Fibroblast of lung (primary cell): ENCODE data around the gene PNPLA7. TPM values are rescaled to one million over a fixed set of nuclear protein-coding genes. Genes with fewer than 3 reads are reported as not detected.

Experiments used
- DNase-seq, 2 donors: peaks; one replicate each; pipeline versions ENCODE4 v3.0.0 to v3.0.0-alpha.2; 2010; ENCODE audit warnings: low read depth in 2 of 2
- H2AFZ ChIP-seq: 2 replicates; pipeline ENCODE4 v1.5.1; 2012; ENCODE audit warnings: low read length, control low read depth, inconsistent platforms
- H3K27ac ChIP-seq: 2 replicates; pipeline ENCODE4 v1.5.1; 2011; ENCODE audit warnings: low read length, control low read depth; ENCODE audit not compliant: insufficient read depth
- H3K27me3 ChIP-seq: 2 replicates; pipeline ENCODE4 v1.5.1; 2011; ENCODE audit warnings: mild to moderate bottlenecking, low read length; ENCODE audit not compliant: control insufficient read depth, insufficient read depth
- H3K36me3 ChIP-seq: 2 replicates; pipeline ENCODE4 v1.5.1; 2011; ENCODE audit warnings: low read length; ENCODE audit not compliant: control insufficient read depth, insufficient read depth
- H3K4me1 ChIP-seq: 2 replicates; pipeline ENCODE4 v1.5.1; 2011; ENCODE audit warnings: low read length; ENCODE audit not compliant: control insufficient read depth, insufficient read depth; ENCODE audit errors: extremely low read depth
- H3K4me2 ChIP-seq: 2 replicates; pipeline ENCODE4 v1.5.1; 2011; ENCODE audit warnings: low read length, control low read depth; ENCODE audit not compliant: insufficient read depth; ENCODE audit errors: extremely low read depth
- H3K4me3 ChIP-seq, 4 experiments: fragments of 200-600 bp in 1 of 4; sonication (generic) in 1 of 4; replicated peaks in 1 of 4; 2 replicates each; pipeline ENCODE4 v1.5.1; 2011 to 2016; ENCODE audit warnings: low read length in 4 of 4, low read depth in 3 of 4, mild to moderate bottlenecking in 3 of 4, control low read depth in 2 of 4, inconsistent platforms in 1 of 4, mixed read lengths in 1 of 4; ENCODE audit not compliant: insufficient read depth in 1 of 4; ENCODE audit errors: control extremely low read depth in 1 of 4
- H3K79me2 ChIP-seq: 2 replicates; pipeline ENCODE4 v1.5.1; 2012; ENCODE audit warnings: mild to moderate bottlenecking, low read length, inconsistent platforms; ENCODE audit not compliant: control insufficient read depth, insufficient read depth
- H3K9ac ChIP-seq: 2 replicates; pipeline ENCODE4 v1.5.1; 2011; ENCODE audit warnings: mild to moderate bottlenecking, low read length, control low read depth; ENCODE audit not compliant: insufficient read depth
- H3K9me3 ChIP-seq: 2 replicates; pipeline ENCODE4 v1.5.1; 2012; ENCODE audit warnings: low read depth, low read length; ENCODE audit not compliant: control insufficient read depth, insufficient read depth
- H4K20me1 ChIP-seq: 2 replicates; pipeline ENCODE4 v1.5.1; 2011; ENCODE audit warnings: low read length; ENCODE audit not compliant: control insufficient read depth, insufficient read depth; ENCODE audit errors: extremely low read depth
- EZH2 ChIP-seq: IDR thresholded peaks from 2 replicates; pipeline ENCODE4 v1.5.1; 2012; ENCODE audit warnings: low read length, control low read depth, mild to moderate bottlenecking; ENCODE audit errors: missing control alignments
- polyA plus RNA-seq, 2 donors: library from polyadenylated mRNA; depleted of rRNA in 1 of 2; stranded (reverse) in 1 of 2; unstranded in 1 of 2; fragments of >200 nt; gene quantifications; 2 replicates each; pipeline ENCODE4 v1.2.1, GENCODE V29; 2011 to 2012; ENCODE audit warnings: missing spikeins in 1 of 2
- total RNA-seq: library from RNA; depleted of rRNA; stranded (reverse); fragments of >200 nt; gene quantifications from 2 replicates; pipeline ENCODE4 v1.2.1, GENCODE V29; 2014
- TF ChIP-seq, protein P1 (sequence below), 2 donors: IDR thresholded peaks in 1 of 2; conservative IDR thresholded peaks in 1 of 2; 1 replicate in 1 of 2; 2 replicates in 1 of 2; pipeline ENCODE4 v1.5.1; 2011 to 2012; ENCODE audit warnings: low read length in 2 of 2, control low read depth in 1 of 2, inconsistent platforms in 1 of 2, low read depth in 1 of 2, mild to moderate bottlenecking in 1 of 2

PNPLA7 gene
- total and polyA plus RNA-seq, 2 donors (not counting 1 experiment from before 2014, with no cell fraction given) = 0.23 to 3.0 TPM

DNA sequence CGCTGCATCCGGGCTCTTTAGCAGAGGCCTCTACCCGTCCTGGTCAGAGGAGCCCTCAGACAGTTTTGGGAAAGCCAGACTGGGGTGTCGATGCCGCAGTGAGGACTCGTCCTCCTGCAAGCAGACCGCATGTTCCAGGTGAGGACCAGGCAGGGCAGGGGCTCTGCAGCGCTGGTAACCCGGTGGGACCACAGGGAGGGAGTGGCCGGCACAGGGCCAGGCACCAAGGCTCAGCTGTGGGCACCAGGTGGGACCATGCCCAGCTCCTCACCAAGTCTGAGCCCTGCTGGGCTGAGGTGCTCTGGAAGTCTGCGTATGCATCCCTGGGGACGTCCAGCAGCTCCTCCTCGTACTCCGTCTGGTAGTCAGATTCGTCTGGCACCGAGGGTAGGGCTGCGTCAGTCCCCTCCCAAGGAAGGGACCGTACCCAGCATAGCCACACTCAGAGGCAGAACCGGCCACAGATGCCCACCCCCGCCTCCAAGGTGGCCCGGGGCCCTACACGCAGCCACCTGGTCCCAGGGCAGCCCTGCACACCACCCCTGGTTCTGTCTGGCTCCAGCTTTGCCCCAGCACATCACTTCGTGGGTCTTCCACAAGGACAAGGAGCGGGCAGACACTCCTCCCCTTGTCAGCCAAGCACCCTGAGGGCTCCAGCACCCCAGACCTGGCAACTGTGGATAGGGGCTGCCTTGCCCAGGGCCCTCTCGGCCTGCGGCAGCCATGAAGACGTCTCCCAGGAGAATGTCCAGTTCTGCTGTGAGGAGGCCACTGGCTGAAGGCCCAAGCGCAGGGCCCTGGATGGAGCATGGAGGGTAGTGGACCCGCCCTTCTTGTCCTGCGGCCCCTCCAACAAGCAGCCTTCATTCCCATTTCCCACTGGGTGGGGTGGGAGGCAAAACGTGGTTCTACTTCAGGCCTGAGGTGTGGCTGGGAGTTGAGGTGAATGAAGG lies 89.6 kb downstream of the PNPLA7 start:
- H3K36me3 ChIP-seq = peaks cover 5% of the 10 kb centered on the region
- TF ChIP-seq, protein P1, sequence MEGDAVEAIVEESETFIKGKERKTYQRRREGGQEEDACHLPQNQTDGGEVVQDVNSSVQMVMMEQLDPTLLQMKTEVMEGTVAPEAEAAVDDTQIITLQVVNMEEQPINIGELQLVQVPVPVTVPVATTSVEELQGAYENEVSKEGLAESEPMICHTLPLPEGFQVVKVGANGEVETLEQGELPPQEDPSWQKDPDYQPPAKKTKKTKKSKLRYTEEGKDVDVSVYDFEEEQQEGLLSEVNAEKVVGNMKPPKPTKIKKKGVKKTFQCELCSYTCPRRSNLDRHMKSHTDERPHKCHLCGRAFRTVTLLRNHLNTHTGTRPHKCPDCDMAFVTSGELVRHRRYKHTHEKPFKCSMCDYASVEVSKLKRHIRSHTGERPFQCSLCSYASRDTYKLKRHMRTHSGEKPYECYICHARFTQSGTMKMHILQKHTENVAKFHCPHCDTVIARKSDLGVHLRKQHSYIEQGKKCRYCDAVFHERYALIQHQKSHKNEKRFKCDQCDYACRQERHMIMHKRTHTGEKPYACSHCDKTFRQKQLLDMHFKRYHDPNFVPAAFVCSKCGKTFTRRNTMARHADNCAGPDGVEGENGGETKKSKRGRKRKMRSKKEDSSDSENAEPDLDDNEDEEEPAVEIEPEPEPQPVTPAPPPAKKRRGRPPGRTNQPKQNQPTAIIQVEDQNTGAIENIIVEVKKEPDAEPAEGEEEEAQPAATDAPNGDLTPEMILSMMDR (conservative IDR thresholded peaks at IDR 0.05 in 1 of 2, IDR thresholded peaks at IDR 0.05 in 1 of 2; ENCODE audit: low read depth in 1 of 2, low read length in 2 of 2) = no peak
- TF ChIP-seq EZH2 = no peak
- no peak overlapping the region for H3K9ac ChIP-seq
- peaks cover 3% of the 10 kb centered on the region for H3K79me2 ChIP-seq
- H3K4me3 ChIP-seq = no peak overlapping the region
- no peaks in the 10 kb centered on the region for H3K9me3 ChIP-seq
- H4K20me1 ChIP-seq = no peaks in the 10 kb centered on the region
- DNase-seq = no peak
- H3K27me3 ChIP-seq = no peaks in the 10 kb centered on the region
- H3K4me2 ChIP-seq = no peak overlapping the region
- no peak overlapping the region for H2AFZ ChIP-seq
- no peak overlapping the region for H3K27ac ChIP-seq
- H3K4me1 ChIP-seq = peaks cover 3% of the 10 kb centered on the region

DNA sequence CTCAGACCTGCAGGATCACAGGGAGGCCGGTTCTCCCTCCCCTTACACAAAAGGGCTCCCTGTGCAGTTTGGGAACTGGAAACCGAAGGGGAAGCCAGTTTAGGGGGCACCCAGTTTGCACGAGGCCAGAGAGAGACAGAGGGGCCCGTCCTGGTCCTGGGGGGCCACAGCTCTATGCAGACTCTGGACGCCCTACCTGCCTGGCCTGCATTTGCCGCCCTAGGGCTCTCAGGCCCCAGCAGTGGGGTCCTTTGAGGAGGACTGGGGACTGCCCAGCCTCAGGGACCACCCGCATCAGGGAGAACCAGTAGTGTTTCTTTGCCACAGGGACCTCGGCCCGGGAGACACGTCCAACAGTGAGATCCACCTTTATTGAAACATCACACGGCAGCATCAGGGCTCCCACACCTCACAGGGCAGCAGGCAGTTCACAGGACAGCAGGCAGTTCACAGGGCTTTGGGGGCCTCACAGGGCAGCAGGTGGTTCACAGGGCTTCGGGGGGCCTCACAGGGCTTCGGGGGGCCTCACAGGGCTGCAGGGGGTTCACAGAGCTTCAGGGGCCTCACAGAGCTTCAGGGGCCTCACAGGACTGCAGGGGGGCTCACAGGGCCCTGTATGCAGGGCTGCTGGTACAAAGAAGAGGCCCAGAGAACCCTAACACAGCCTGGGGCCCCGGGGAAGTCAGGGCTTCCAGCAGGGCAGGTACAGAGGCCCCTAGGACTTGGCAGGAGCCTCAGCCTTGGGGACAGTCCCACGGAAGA lies 90.4 kb downstream of the PNPLA7 start:
- Histone ChIP-seq H4K20me1 (no peaks in the 10 kb centered on the region), H3K36me3 (peaks cover 12% of the 10 kb centered on the region), H3K4me1 (peaks cover 3% of the 10 kb centered on the region), H3K9ac (peak overlapping the region; percentile 55), H3K79me2 (peaks cover 3% of the 10 kb centered on the region), H3K27me3 (no peaks in the 10 kb centered on the region), H3K9me3 (no peaks in the 10 kb centered on the region), H2AFZ (peak overlapping the region; percentile 83), H3K4me3 (peak overlapping the region in 1 of 4 experiments; percentile 52), H3K4me2 (peak overlapping the region; percentile 72), H3K27ac (peak overlapping the region; percentile 61)
- TF ChIP-seq EZH2 = no peak
- TF ChIP-seq, protein P1 (conservative IDR thresholded peaks at IDR 0.05 in 1 of 2, IDR thresholded peaks at IDR 0.05 in 1 of 2; ENCODE audit: low read depth in 1 of 2, low read length in 2 of 2) = no peak
- no peak for DNase-seq

DNA sequence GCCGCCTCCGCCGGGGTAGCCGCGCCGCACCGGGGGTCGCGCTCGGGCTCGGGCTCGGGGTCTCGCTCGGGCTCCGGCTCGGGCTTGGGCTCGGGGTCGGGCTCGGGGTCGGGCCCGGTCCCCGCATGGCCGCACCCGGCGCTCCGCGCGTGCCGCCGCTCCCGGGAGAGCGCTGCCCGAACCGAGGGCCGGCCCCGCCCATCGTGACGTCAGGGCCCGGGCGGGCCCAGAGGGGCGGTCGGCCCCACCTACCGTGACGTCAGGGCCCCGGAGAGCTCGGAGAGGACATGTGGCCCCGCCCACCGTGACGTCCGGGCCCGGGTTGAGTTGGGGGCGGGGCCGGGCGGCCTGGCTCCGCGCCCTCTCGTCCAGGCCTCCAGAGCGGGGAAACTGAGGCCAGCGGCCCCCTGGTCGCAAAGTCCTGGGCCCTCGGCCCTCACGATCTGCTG lies 91.0 kb downstream of the PNPLA7 start, which contains the start of gene NSMF:
TSS of gene NSMF (minus strand) at position 183 of the 449 bp plus-strand sequence. CDS start 232 bp downstream, outside the sequence.
- Histone ChIP-seq H3K4me3 (peak within 1 kb of the TSS; percentile 56 to 79 (median 72)), H3K27ac (peak within 1 kb of the TSS; percentile 71), H3K4me2 (peak within 1 kb of the TSS; percentile 90), H3K79me2 (peaks cover 3% of the 10 kb centered on the region), H3K9me3 (no peaks in the 10 kb centered on the region), H3K9ac (peak within 1 kb of the TSS; percentile 77), H3K27me3 (no peaks in the 10 kb centered on the region), H3K4me1 (peaks cover 3% of the 10 kb centered on the region), H3K36me3 (peaks cover 12% of the 10 kb centered on the region), H4K20me1 (no peaks in the 10 kb centered on the region), H2AFZ (peak within 1 kb of the TSS; percentile 83)
- peak; percentile 80 to 91 for DNase-seq
- TF ChIP-seq, protein P1 (conservative IDR thresholded peaks at IDR 0.05 in 1 of 2, IDR thresholded peaks at IDR 0.05 in 1 of 2; ENCODE audit: low read depth in 1 of 2, low read length in 2 of 2) = no peak
- no peak for TF ChIP-seq EZH2
